Measurements from ENCODE around the gene GUCY1A1. TPM values are rescaled to one million over a fixed set of nuclear protein-coding genes. Genes with fewer than 3 reads are reported as not detected.

Gene GUCY1A1
- total RNA-seq, 1 donor = not detected

DNA sequence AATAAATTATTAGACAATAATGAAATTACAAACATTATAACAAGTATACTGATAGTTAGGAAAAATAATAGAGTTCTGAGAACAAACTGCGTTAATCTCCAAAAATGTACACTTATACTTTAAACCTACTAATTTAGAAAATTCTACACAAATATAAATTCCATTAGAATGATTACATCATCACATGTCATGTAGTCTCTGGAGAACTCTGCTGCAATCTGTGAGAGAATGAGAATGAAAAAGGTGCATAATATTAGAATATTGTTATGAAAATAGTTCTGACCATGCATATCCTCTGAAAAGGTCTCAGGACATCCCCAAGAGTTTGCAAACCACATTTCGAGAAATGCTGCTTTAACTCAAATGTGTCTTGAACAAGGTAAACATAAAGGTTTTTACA, 11.4 kb downstream of the GUCY1A1 start:
- no peaks in the 10 kb centered on the region for H3K27me3 ChIP-seq (ENCODE audit: insufficient read depth, low read length)
- no peak overlapping the region for H2AFZ ChIP-seq (ENCODE audit: low read length)
- H3K9me3 ChIP-seq (ENCODE audit: low read depth, low read length) = no peaks in the 10 kb centered on the region
- H3K79me2 ChIP-seq (ENCODE audit: insufficient read depth, low read length) = no peaks in the 10 kb centered on the region
- no peak for DNase-seq (ENCODE audit: insufficient read length, low spot score, missing footprints)
- H3K4me3 ChIP-seq (ENCODE audit: insufficient read depth, low read length) = no peak overlapping the region
- H3K36me3 ChIP-seq (ENCODE audit: insufficient read depth, low read length) = no peaks in the 10 kb centered on the region
- H3K27ac ChIP-seq (ENCODE audit: low read depth, low read length) = no peak overlapping the region
- H3K4me2 ChIP-seq (ENCODE audit: insufficient read depth, low read length) = no peak overlapping the region
- peaks cover 4% of the 10 kb centered on the region for H3K4me1 ChIP-seq (ENCODE audit: insufficient read depth, low read length)
- TF ChIP-seq, protein P1, sequence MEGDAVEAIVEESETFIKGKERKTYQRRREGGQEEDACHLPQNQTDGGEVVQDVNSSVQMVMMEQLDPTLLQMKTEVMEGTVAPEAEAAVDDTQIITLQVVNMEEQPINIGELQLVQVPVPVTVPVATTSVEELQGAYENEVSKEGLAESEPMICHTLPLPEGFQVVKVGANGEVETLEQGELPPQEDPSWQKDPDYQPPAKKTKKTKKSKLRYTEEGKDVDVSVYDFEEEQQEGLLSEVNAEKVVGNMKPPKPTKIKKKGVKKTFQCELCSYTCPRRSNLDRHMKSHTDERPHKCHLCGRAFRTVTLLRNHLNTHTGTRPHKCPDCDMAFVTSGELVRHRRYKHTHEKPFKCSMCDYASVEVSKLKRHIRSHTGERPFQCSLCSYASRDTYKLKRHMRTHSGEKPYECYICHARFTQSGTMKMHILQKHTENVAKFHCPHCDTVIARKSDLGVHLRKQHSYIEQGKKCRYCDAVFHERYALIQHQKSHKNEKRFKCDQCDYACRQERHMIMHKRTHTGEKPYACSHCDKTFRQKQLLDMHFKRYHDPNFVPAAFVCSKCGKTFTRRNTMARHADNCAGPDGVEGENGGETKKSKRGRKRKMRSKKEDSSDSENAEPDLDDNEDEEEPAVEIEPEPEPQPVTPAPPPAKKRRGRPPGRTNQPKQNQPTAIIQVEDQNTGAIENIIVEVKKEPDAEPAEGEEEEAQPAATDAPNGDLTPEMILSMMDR (IDR thresholded peaks at IDR 0.05; ENCODE audit: extremely low read depth, low read depth, low read length) = no peak
- H4K20me1 ChIP-seq (ENCODE audit: insufficient read depth, low read length) = no peaks in the 10 kb centered on the region

DNA sequence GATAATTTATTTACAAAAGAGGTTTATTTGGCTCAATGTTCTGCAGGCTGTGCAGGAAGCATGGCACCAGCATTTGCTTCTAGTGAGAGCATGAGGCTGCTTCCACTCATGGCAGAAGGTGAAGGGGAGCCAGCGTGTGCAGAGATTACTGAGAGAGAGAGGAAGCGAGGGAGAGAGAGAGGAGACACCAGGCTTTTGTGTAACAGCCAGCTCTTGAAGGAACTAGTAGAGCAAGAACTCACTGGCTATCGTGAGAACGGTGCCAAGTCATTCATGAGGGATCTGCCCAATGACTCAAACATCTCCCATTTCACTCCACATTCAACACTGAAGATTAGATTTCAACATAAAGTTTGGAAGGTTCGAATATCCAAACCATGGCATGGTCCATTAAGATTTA, 12.7 kb downstream of the GUCY1A1 start:
- H2AFZ ChIP-seq (ENCODE audit: low read length) = no peak overlapping the region
- no peak for DNase-seq (ENCODE audit: insufficient read length, low spot score, missing footprints)

DNA sequence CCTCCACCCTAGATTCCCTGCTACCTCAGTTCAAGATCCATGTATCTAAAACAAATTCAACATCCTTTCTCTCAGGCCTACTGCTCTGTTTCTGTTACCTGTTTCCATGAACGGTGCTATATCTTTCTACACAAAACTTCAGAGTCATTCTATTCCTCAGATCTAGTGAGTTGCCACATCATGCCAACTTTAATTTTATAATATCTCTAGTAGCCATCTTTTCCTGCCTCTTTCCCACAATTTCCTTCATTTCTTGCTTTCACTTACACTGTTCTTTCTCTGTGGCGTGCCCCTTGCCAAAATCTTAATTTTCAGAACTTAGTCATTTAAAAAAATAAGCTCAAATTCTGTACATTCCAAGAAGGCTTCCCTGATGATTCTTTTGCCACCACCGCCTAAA, 15.2 kb downstream of the GUCY1A1 start:
- Histone ChIP-seq H3K4me1 (ENCODE audit: insufficient read depth, low read length) (peaks cover 4% of the 10 kb centered on the region), H3K79me2 (ENCODE audit: insufficient read depth, low read length) (no peaks in the 10 kb centered on the region), H3K9me3 (ENCODE audit: low read depth, low read length) (no peaks in the 10 kb centered on the region), H4K20me1 (ENCODE audit: insufficient read depth, low read length) (no peaks in the 10 kb centered on the region), H3K27ac (ENCODE audit: low read depth, low read length) (no peak overlapping the region), H2AFZ (ENCODE audit: low read length) (peak overlapping the region; percentile 77), H3K4me2 (ENCODE audit: insufficient read depth, low read length) (peak overlapping the region; percentile 38), H3K36me3 (ENCODE audit: insufficient read depth, low read length) (no peaks in the 10 kb centered on the region), H3K4me3 (ENCODE audit: insufficient read depth, low read length) (no peak overlapping the region), H3K27me3 (ENCODE audit: insufficient read depth, low read length) (no peaks in the 10 kb centered on the region)
- no peak for DNase-seq (ENCODE audit: insufficient read length, low spot score, missing footprints)
- TF ChIP-seq, protein P1 (IDR thresholded peaks at IDR 0.05; ENCODE audit: extremely low read depth, low read depth, low read length) = no peak

More for the DNA sequence above, 12.7 kb downstream of the GUCY1A1 start:
- peaks cover 4% of the 10 kb centered on the region for H3K4me1 ChIP-seq (ENCODE audit: insufficient read depth, low read length)
- no peaks in the 10 kb centered on the region for H3K36me3 ChIP-seq (ENCODE audit: insufficient read depth, low read length)
- no peaks in the 10 kb centered on the region for H3K79me2 ChIP-seq (ENCODE audit: insufficient read depth, low read length)
- no peaks in the 10 kb centered on the region for H4K20me1 ChIP-seq (ENCODE audit: insufficient read depth, low read length)
- H3K4me3 ChIP-seq (ENCODE audit: insufficient read depth, low read length) = no peak overlapping the region
- H3K4me2 ChIP-seq (ENCODE audit: insufficient read depth, low read length) = no peak overlapping the region
- no peaks in the 10 kb centered on the region for H3K27me3 ChIP-seq (ENCODE audit: insufficient read depth, low read length)
- H3K9me3 ChIP-seq (ENCODE audit: low read depth, low read length) = no peaks in the 10 kb centered on the region
- TF ChIP-seq, protein P1 (IDR thresholded peaks at IDR 0.05; ENCODE audit: extremely low read depth, low read depth, low read length) = no peak
- no peak overlapping the region for H3K27ac ChIP-seq (ENCODE audit: low read depth, low read length)

DNA sequence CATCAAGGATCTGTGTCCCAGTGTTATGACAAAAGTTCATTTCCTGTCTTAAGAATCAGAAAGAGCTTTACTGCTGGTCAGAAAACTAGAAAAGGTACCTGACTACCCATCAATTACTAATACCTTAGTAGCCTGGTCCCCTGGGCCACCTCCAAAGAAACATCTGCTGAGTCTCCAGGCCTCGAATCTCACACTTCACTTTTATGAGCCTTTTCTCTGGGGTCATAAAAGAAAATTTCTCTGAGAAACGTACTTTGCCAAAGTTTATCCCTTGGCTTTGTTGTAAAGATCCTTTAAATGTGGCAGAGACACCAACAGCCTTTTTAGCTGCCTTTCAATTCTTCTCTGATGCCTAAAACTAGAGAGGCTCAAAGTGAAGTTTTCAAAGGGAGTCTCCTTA, 17.8 kb downstream of the GUCY1A1 start:
- H3K4me2 ChIP-seq (ENCODE audit: insufficient read depth, low read length) = no peak overlapping the region
- H3K79me2 ChIP-seq (ENCODE audit: insufficient read depth, low read length) = no peaks in the 10 kb centered on the region
- no peaks in the 10 kb centered on the region for H3K36me3 ChIP-seq (ENCODE audit: insufficient read depth, low read length)
- DNase-seq (ENCODE audit: insufficient read length, low spot score, missing footprints) = no peak
- no peaks in the 10 kb centered on the region for H3K27me3 ChIP-seq (ENCODE audit: insufficient read depth, low read length)
- peaks cover 4% of the 10 kb centered on the region for H3K4me1 ChIP-seq (ENCODE audit: insufficient read depth, low read length)
- no peak overlapping the region for H2AFZ ChIP-seq (ENCODE audit: low read length)
- no peak overlapping the region for H3K4me3 ChIP-seq (ENCODE audit: insufficient read depth, low read length)
- TF ChIP-seq, protein P1 (IDR thresholded peaks at IDR 0.05; ENCODE audit: extremely low read depth, low read depth, low read length) = no peak
- H3K27ac ChIP-seq (ENCODE audit: low read depth, low read length) = no peak overlapping the region
- no peaks in the 10 kb centered on the region for H3K9me3 ChIP-seq (ENCODE audit: low read depth, low read length)
- no peaks in the 10 kb centered on the region for H4K20me1 ChIP-seq (ENCODE audit: insufficient read depth, low read length)

Measured in osteoblast (primary cell).